GM10266 (cell line): ENCODE results near the gene TIAM2.

Experiments used
- DNase-seq: peaks from one replicate; pipeline ENCODE4 v3.0.0; 2012; ENCODE audit errors: extremely low spot score
- TF ChIP-seq, protein P1 (sequence below): IDR thresholded peaks from 2 replicates; pipeline ENCODE4 v1.5.1; 2012; ENCODE audit warnings: mild to moderate bottlenecking, low read depth; ENCODE audit not compliant: control insufficient read depth, insufficient read depth; ENCODE audit errors: missing control alignments

TIAM2 gene

GRCh38 chr6:155121294-155121693, 126.2 kb downstream of the TIAM2 start:
- TF ChIP-seq, protein P1, sequence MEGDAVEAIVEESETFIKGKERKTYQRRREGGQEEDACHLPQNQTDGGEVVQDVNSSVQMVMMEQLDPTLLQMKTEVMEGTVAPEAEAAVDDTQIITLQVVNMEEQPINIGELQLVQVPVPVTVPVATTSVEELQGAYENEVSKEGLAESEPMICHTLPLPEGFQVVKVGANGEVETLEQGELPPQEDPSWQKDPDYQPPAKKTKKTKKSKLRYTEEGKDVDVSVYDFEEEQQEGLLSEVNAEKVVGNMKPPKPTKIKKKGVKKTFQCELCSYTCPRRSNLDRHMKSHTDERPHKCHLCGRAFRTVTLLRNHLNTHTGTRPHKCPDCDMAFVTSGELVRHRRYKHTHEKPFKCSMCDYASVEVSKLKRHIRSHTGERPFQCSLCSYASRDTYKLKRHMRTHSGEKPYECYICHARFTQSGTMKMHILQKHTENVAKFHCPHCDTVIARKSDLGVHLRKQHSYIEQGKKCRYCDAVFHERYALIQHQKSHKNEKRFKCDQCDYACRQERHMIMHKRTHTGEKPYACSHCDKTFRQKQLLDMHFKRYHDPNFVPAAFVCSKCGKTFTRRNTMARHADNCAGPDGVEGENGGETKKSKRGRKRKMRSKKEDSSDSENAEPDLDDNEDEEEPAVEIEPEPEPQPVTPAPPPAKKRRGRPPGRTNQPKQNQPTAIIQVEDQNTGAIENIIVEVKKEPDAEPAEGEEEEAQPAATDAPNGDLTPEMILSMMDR = no peak

GRCh38 chr6:155121699-155122098, 126.6 kb downstream of the TIAM2 start:
- DNase-seq = no peak
- TF ChIP-seq, protein P1 = no peak

More at GRCh38 chr6:155121294-155121693, 126.2 kb downstream of the TIAM2 start:
- DNase-seq = no peak

DNA sequence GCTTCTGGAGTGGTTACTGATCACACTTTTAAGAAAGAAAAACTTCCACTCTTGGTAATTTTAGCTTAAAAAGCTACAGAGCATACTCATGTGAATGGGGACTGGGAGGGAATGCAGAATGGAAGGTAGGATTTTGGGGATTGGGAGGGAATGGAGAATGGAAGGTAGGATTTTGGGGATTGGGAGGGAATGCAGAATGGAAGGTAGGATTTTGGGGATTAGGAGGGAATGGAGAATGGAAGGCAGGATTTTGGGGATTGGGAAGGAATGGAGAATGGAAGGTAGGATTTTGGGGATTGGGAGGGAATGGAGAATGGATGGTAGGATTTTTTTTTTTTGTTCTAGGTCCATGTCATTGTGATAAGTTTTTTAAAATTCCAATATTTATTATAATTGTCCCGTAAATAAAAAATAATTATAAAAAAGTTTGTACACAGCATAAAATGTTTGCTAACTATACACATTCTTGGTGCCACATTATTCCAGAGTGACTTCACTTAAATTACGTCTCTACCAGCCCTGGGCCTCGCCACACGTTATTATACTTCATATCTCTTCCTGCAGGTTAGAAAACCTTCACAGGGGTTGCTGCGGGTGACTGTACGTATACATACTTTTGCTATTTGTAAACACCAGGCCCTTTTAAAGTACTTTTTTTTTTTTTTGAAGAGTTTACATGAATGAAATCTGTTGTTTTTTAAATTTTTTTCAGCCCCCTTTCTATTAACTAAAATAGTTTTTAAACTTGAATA, 127.3 kb downstream of the TIAM2 start:
- DNase-seq = no peak
- TF ChIP-seq, protein P1 = no peak

- TF ChIP-seq, protein P1 = no peak
- DNase-seq = no peak
Measured at GRCh38 chr6:155123520-155123919, 128.4 kb downstream of the TIAM2 start.

- TF ChIP-seq, protein P1 = no peak
- no peak for DNase-seq
Measured at GRCh38 chr6:155125906-155126305, 130.8 kb downstream of the TIAM2 start.

DNA sequence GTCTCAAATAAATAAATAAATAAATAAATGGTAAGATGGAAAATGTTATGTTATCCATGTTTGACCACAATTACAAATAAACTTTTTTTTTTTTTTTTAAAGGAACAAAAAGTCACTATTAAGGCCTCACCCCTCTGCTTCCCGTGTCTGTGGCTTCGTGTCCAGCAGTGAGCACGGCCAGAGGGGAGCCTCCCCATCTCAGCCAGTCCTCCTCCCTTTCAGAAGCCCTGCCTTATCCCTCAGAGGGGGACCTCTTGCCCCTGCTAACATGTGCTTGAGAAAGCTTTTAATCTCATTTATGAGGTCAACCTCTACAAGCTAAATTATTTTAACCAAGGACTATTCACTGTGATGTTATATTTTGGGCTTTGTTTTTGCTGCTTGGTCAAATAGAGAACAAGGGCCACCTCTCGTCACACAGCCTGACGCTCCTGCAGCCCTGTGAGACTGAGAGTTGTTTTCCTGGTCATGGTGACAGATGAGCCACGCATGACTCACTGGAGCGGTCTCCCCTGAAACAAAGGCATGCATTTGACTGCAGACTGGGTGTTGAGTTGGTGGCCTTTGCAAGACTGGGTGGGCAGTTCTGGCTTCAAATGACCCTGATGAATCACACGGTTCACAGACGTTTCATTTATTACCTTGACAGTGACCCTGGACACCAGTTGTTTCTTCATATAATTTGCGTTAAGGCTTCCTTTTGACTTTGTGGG, 131.8 kb downstream of the TIAM2 start:
- TF ChIP-seq, protein P1 = no peak
- no peak for DNase-seq

DNA sequence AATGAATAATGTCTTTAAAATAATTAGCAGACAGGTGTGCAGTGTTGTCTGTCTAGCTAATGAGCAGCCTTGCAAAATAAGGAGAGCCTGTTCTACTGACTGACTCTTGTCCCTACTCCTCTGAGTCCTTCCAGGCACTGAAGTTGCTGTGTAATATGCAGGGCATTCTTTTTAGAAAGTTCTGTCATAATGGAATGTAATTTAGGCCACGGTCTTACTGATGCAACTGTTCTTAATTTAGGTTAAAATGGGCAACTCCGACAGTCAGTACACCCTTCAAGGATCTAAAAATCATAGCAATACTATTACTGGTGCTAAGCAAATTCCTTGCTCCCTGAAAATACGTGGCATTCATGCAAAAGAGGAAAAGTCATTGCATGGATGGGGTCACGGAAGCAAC, 133.9 kb downstream of the TIAM2 start:
- no peak for DNase-seq
- TF ChIP-seq, protein P1 = no peak
